Activated CD8-positive, alpha-beta memory T cell treated with anti-CD3 and anti-CD28 coated beads for 36 hours (primary cell): ENCODE data around the gene FLYWCH2. TPM values are rescaled to one million over a fixed set of nuclear protein-coding genes. Genes with fewer than 3 reads are reported as not detected.

ENCODE experiments used
- CTCF ChIA-PET: fragments of 350-600 bp; sonication (Branson Sonifier 250); formaldehyde crosslinking; loops from one replicate; lab custom pipeline; 2021; ENCODE audit warnings: antibody characterized with exemption; lab: Charles Lee
- POLR2A ChIA-PET: fragments of 350-600 bp; sonication (Branson Sonifier 250); formaldehyde crosslinking; loops from one replicate; lab custom pipeline; 2021; ENCODE audit warnings: antibody characterized with exemption; lab: Charles Lee
- total RNA-seq, 2 experiments: library from RNA; stranded (reverse); gene quantifications; one replicate each; pipeline ENCODE4 v1.2.3, GENCODE V29; 2021

FLYWCH2 gene
- total RNA-seq: 10 to 100 TPM; 24.4 to 27.1 TPM

- ChIA-PET CTCF (interaction anchor here (0.7 to 2.3 kb wide), 6 partner anchors 10 to 149 kb away, joined by 3 to 16 read pairs (median 6); partner anchors contain the start of gene FLYWCH1), POLR2A (interaction anchor here (0.6 to 1.2 kb wide), 3 partner anchors 15 to 623 kb away, joined by 5 to 9 read pairs (median 5); no protein-coding TSS in a partner anchor)
These were observed at the start of gene FLYWCH2 for GRCh38 chr16:2882650-2883457. TSS of gene FLYWCH2 (plus strand) at chr16:2883215. CDS start at chr16:2896450, 13,235 bp downstream.

GRCh38 chr16:2833776-2834175 lies 49.2 kb upstream of the FLYWCH2 start:
- ChIA-PET CTCF (no interaction called here), POLR2A (no interaction called here)

GRCh38 chr16:2834968-2835367 lies 48.0 kb upstream of the FLYWCH2 start:
- ChIA-PET POLR2A (no interaction called here), CTCF (no interaction called here)

GRCh38 chr16:2835638-2836493 lies 47.1 kb upstream of the FLYWCH2 start:
- ChIA-PET POLR2A (no interaction called here), CTCF (interaction anchor here (0.6 kb wide), 1 partner anchor 96 kb away, joined by 3 read pairs; no protein-coding TSS in a partner anchor)

- ChIA-PET POLR2A (no interaction called here), CTCF (no interaction called here)
These were observed 46.1 kb upstream of the FLYWCH2 start for GRCh38 chr16:2836646-2837508.

- ChIA-PET POLR2A (no interaction called here), CTCF (interaction anchor here (0.5 to 2.2 kb wide), 16 partner anchors 8 to 104 kb away, joined by 3 to 19 read pairs (median 4); no protein-coding TSS in a partner anchor)
These were observed 44.1 kb upstream of the FLYWCH2 start for GRCh38 chr16:2838928-2839327.

GRCh38 chr16:2839650-2840450 lies 43.2 kb upstream of the FLYWCH2 start:
- ChIA-PET POLR2A (interaction anchor here (0.8 kb wide), 1 partner anchor 29 kb away, joined by 4 read pairs; no protein-coding TSS in a partner anchor), CTCF (interaction anchor here (0.5 to 2.2 kb wide), 14 partner anchors 17 to 103 kb away, joined by 3 to 19 read pairs (median 4); no protein-coding TSS in a partner anchor)

GRCh38 chr16:2840914-2841313 lies 42.1 kb upstream of the FLYWCH2 start:
- CTCF ChIA-PET: no interaction called here
- POLR2A ChIA-PET: no interaction called here

- ChIA-PET POLR2A (interaction anchor here (1.3 kb wide), 1 partner anchor 26 kb away, joined by 5 read pairs; no protein-coding TSS in a partner anchor), CTCF (interaction anchor here (0.7 to 1.9 kb wide), 8 partner anchors 13 to 123 kb away, joined by 3 to 9 read pairs (median 4); no protein-coding TSS in a partner anchor)
These were observed 41.2 kb upstream of the FLYWCH2 start for GRCh38 chr16:2841606-2842339.

GRCh38 chr16:2842340-2843000 lies 40.5 kb upstream of the FLYWCH2 start:
- POLR2A ChIA-PET: interaction anchor here (1.3 kb wide), 1 partner anchor 25 kb away, joined by 5 read pairs; no protein-coding TSS in a partner anchor
- CTCF ChIA-PET: interaction anchor here (0.7 to 1.9 kb wide), 8 partner anchors 12 to 124 kb away, joined by 3 to 9 read pairs (median 4); no protein-coding TSS in a partner anchor

- CTCF ChIA-PET: interaction anchor here (0.7 to 1.9 kb wide), 2 partner anchors 11 to 25 kb away, joined by 3 to 9 read pairs; no protein-coding TSS in a partner anchor
- POLR2A ChIA-PET: no interaction called here
These were observed 39.5 kb upstream of the FLYWCH2 start for GRCh38 chr16:2843526-2843925.

- POLR2A ChIA-PET: interaction anchor here (1.2 kb wide), 1 partner anchor 60 kb away, joined by 3 read pairs; no protein-coding TSS in a partner anchor
- CTCF ChIA-PET: interaction anchor here (1.1 kb wide), 1 partner anchor 23 kb away, joined by 4 read pairs; no protein-coding TSS in a partner anchor
These were observed 37.9 kb upstream of the FLYWCH2 start for GRCh38 chr16:2845116-2845515.

GRCh38 chr16:2846511-2847310 lies 36.3 kb upstream of the FLYWCH2 start:
- ChIA-PET POLR2A (no interaction called here), CTCF (interaction anchor here (0.9 kb wide), 1 partner anchor 8 kb away, joined by 3 read pairs; no protein-coding TSS in a partner anchor)

- ChIA-PET CTCF (no interaction called here), POLR2A (no interaction called here)
These were observed 33.9 kb upstream of the FLYWCH2 start for GRCh38 chr16:2848933-2849725.
